NCI-H187 (cell line): Measurements from ENCODE around the gene ATXN7.

Experiments used
- DNase-seq, 2 experiments: peaks; one replicate each; lab custom pipeline; 2025; lab: John Stamatoyannopoulos, UW

Gene ATXN7

GRCh38 chr3:63864008-63864964 is 619 bp downstream of the ATXN7 start:
- DNase-seq = no peak

- DNase-seq = no peak
Measured at GRCh38 chr3:63864965-63865327, 1.3 kb downstream of the ATXN7 start.

- DNase-seq = no peak
Measured at GRCh38 chr3:63867225-63867624, 3.6 kb downstream of the ATXN7 start.

- no peak for DNase-seq
Measured at GRCh38 chr3:63869940-63870614, 6.4 kb downstream of the ATXN7 start.

GRCh38 chr3:63870615-63871005 is 6.9 kb downstream of the ATXN7 start:
- no peak for DNase-seq

- no peak for DNase-seq
Measured at GRCh38 chr3:63872135-63872924, 8.7 kb downstream of the ATXN7 start.

- DNase-seq = no peak
Measured at GRCh38 chr3:63874769-63875168, 11.1 kb downstream of the ATXN7 start.

- no peak for DNase-seq
Measured at GRCh38 chr3:63875510-63875909, 11.8 kb downstream of the ATXN7 start.

- no peak for DNase-seq
Measured at GRCh38 chr3:63876260-63876659, 12.6 kb downstream of the ATXN7 start.

GRCh38 chr3:63877737-63878393 is 14.2 kb downstream of the ATXN7 start:
- no peak for DNase-seq

- DNase-seq = no peak
Measured at GRCh38 chr3:63878394-63879060, 14.9 kb downstream of the ATXN7 start.

GRCh38 chr3:63880653-63881052 is 17.0 kb downstream of the ATXN7 start:
- no peak for DNase-seq

- DNase-seq = no peak
Measured at GRCh38 chr3:63886858-63887257, 23.2 kb downstream of the ATXN7 start.

GRCh38 chr3:63891518-63891917 is 27.9 kb downstream of the ATXN7 start:
- DNase-seq = no peak

- DNase-seq = no peak
Measured at GRCh38 chr3:63892773-63893352, 29.2 kb downstream of the ATXN7 start.

- DNase-seq = no peak
Measured at GRCh38 chr3:63895422-63896189, 31.9 kb downstream of the ATXN7 start.

- DNase-seq = no peak
Measured at GRCh38 chr3:63896332-63897030, 32.8 kb downstream of the ATXN7 start.

- DNase-seq = no peak
Measured at GRCh38 chr3:63900010-63900409, 36.3 kb downstream of the ATXN7 start.

GRCh38 chr3:63900459-63900858 is 36.8 kb downstream of the ATXN7 start:
- peak in 1 of 2 experiments; percentile 3 for DNase-seq
